ENCODE measurements around the gene REPIN1.
A peak's percentile ranks its signal among the peaks of the same experiment; 100 is the strongest.

GRCh38 chr7:150404805-150405583, 36.4 kb downstream of the REPIN1 start:
- TF ChIP-seq, protein P1, sequence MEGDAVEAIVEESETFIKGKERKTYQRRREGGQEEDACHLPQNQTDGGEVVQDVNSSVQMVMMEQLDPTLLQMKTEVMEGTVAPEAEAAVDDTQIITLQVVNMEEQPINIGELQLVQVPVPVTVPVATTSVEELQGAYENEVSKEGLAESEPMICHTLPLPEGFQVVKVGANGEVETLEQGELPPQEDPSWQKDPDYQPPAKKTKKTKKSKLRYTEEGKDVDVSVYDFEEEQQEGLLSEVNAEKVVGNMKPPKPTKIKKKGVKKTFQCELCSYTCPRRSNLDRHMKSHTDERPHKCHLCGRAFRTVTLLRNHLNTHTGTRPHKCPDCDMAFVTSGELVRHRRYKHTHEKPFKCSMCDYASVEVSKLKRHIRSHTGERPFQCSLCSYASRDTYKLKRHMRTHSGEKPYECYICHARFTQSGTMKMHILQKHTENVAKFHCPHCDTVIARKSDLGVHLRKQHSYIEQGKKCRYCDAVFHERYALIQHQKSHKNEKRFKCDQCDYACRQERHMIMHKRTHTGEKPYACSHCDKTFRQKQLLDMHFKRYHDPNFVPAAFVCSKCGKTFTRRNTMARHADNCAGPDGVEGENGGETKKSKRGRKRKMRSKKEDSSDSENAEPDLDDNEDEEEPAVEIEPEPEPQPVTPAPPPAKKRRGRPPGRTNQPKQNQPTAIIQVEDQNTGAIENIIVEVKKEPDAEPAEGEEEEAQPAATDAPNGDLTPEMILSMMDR (IDR thresholded peaks at IDR 0.05; ENCODE audit: low read length), result peak; percentile 50
- no peak for TF ChIP-seq EZH2 (optimal IDR thresholded peaks at IDR 0.05; ENCODE audit: low read depth, low read length)

Measured in MM.1S (cell line).